HG02571 (cell line): ENCODE data around the gene TIMM23.
A peak's percentile ranks its signal among the peaks of the same experiment; 100 is the strongest.
"Not testable (repeated sequence)": the region's sequence is repeated elsewhere in the genome, so short reads cannot be mapped to it uniquely, and the experiment has no call there.

ENCODE experiments used
- ATAC-seq: cut with Tn5 transposase; IDR thresholded peaks from one replicate; pipeline ENCODE4 v1.9.1; 2021; ENCODE audit warnings: mild to moderate bottlenecking, moderate library complexity; ENCODE audit not compliant: unreplicated experiment

TIMM23 gene

GRCh38 chr10:46020344-46020657 is 48.0 kb downstream of the TIMM23 start:
- ATAC-seq, result no peak

- peak; percentile 95 for ATAC-seq
Measured at GRCh38 chr10:46022978-46023702, 50.9 kb downstream of the TIMM23 start.

- ATAC-seq, result no peak
Measured at GRCh38 chr10:46024948-46025347, 52.7 kb downstream of the TIMM23 start.

- ATAC-seq, result no peak
Measured at GRCh38 chr10:46025406-46025805, 53.1 kb downstream of the TIMM23 start.

- ATAC-seq, result no peak
Measured at GRCh38 chr10:46026106-46026505, 53.8 kb downstream of the TIMM23 start.

- ATAC-seq, result peak; percentile 35
Measured at GRCh38 chr10:46028584-46029460, 56.5 kb downstream of the TIMM23 start.

GRCh38 chr10:46029461-46030030 is 57.3 kb downstream of the TIMM23 start:
- no peak for ATAC-seq

- peak; percentile 97 for ATAC-seq
Measured at GRCh38 chr10:46030091-46030937, 58.0 kb downstream of the TIMM23 start, which contains the start of gene NCOA4. NCOA4 (minus strand) TSS chr10:46030623; CDS start chr10:46016680, 13,943 bp downstream.

- no peak for ATAC-seq
Measured at GRCh38 chr10:46031648-46032532, 59.6 kb downstream of the TIMM23 start.

- ATAC-seq, result no peak
Measured at GRCh38 chr10:46033602-46034011, 61.3 kb downstream of the TIMM23 start.

- no peak for ATAC-seq
Measured at GRCh38 chr10:46035923-46036849, 63.9 kb downstream of the TIMM23 start.

GRCh38 chr10:46037107-46037825 is 65.0 kb downstream of the TIMM23 start:
- no peak for ATAC-seq

GRCh38 chr10:46040004-46040403 is 67.7 kb downstream of the TIMM23 start:
- ATAC-seq, result no peak

GRCh38 chr10:46042527-46042926 is 70.2 kb downstream of the TIMM23 start:
- no peak for ATAC-seq

- no peak for ATAC-seq
Measured at GRCh38 chr10:46046261-46046660, 74.0 kb downstream of the TIMM23 start, which contains the start of gene MSMB. MSMB (minus strand) TSS chr10:46046269; CDS start chr10:46046237, 32 bp downstream.

GRCh38 chr10:46048152-46048551 is 75.9 kb downstream of the TIMM23 start:
- no peak for ATAC-seq

- ATAC-seq, result not testable (repeated sequence)
Measured at GRCh38 chr10:46049497-46049831, 77.2 kb downstream of the TIMM23 start.
